Activated naive CD8-positive, alpha-beta T cell treated with anti-CD3 and anti-CD28 coated beads, Interleukin-2, amount 50 U/mL, for 16 hours (primary cell): ENCODE measurements around the gene C10orf143.

ENCODE experiments used
- DNase-seq: peaks from one replicate; pipeline ENCODE4 v3.0.0-alpha.2; 2020; ENCODE audit warnings: low read depth, low spot score

The C10orf143 gene

GRCh38 chr10:130053561-130053960 is 57.1 kb downstream of the C10orf143 start:
- DNase-seq, result no peak

GRCh38 chr10:130052193-130052592 is 58.4 kb downstream of the C10orf143 start:
- DNase-seq, result no peak

DNA sequence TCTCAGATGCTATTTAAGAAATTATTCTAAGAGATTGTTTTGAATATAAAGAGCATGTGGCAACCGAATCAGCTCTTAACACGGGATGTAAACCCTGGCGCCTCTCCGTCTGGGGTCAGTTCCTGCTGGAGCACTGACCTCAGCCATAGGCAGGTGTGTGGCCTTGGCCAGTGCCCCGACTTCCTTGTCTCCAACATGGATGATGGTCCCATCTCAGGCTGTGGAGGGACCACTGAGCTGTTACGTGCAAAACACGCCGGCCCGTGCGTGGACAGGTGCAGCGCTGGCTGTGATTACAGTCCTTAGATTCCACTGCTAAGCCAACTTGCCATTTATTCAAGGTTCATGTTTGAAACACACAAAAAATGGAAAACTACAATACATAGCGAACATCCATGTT is 59.9 kb downstream of the C10orf143 start:
- no peak for DNase-seq

DNA sequence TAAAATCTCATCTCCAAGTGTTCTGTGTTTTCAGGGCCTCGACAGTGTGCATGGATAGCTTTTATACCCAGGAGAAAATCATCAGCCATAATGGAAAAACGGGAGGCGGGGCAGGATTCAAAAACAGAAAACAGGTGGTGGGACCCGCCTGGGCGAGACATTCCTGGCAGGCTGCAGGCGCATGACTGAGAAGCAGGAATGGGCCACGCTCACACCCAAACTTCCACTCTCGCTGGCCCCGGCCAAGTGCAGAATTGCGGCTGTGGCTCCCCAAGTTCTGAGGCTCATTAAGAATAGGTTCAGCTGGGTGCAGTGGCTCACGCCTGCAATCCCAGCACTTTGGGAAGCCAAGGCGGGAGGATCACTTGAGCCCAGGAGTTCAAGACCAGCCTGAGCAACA is 60.6 kb downstream of the C10orf143 start:
- no peak for DNase-seq

DNA sequence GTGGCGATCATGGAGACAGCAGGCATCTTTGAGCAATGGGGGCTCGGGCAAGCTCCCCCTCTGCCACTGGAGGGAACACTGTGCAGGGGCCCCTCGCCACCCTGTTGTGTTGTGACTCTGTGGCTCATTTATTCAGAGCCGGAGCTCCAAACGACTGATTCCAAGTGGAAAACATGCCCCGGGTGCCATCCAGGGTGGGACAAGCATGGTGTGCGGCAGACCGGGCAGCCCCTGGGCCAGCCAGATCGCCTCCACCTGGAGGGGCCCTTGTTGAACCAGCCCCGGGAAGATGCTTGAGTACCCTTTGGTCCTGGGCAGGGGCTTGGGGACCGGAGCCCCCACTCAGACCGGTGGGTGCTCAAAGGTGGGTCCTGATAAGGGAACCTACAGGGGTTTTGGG is 61.4 kb downstream of the C10orf143 start:
- no peak for DNase-seq

DNA sequence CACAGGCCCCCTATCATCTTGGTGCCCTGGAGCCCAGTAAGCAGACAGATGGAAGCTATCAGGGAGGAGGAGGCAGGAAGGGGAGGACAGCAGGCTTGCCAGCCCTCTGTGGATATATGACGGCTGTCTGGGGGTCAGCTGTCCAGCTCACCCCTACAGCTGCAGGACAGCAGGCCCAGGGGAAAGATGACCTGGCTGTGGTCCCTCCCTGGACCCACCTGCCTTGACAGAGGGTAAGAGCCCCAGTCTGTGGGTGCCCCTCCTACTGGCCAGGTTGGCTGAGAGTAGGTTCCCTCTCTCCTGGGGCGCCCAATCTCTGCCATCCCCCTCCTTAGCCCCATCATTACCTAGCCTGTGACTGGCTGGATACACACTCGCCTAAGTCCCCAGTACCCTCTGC is 62.5 kb downstream of the C10orf143 start:
- no peak for DNase-seq

DNA sequence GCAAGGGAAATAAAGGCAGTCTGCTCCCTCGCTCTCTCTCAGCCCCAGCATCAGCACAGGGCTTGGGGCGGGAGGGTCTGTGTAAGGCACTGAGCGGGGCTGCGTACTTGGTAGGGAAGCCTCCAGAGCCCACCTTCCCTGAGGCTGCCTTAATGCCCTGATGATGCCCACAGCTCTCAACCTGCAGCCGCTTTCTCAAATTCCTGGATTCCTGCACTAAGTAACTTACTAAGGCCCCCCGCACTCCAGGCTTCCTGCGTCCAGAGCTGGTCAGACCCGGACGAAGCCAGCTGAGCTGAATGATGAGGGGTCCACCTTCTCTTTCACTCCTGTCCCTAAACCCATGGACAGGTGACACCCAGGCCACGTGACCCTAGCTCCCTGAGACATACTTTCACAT is 63.3 kb downstream of the C10orf143 start:
- DNase-seq, result no peak

GRCh38 chr10:130046591-130046990 is 64.0 kb downstream of the C10orf143 start:
- DNase-seq, result no peak

DNA sequence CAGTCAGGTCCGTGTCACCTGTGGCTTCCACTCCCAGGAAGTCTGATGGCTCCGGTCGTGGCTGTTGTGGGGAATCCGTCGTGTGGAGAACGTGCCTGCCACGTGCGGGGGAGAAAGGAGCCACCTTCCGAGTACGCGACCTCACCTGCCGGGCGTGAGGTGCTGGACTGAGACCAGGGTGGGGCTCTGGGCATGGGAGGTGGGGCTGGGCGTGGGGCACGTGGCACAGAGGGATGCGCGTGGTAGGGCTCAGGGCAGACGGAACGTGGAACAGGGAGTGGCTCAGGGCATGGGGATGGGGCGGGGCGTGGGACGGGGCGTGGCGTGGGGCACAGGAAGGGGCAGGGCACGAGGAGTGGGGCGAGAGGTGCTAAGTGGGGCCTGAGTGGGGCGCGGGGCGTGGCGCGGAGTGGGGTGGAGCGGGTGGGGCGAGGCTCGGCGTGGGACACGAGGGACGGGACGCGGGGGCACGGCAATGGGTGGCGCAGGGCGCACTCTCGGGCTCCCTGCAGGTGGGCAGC is 64.8 kb downstream of the C10orf143 start:
- no peak for DNase-seq

- no peak for DNase-seq
Observed at GRCh38 chr10:130045091-130045652, 65.5 kb downstream of the C10orf143 start.

GRCh38 chr10:130044067-130045061 is 66.3 kb downstream of the C10orf143 start:
- DNase-seq, result no peak

- DNase-seq, result no peak
Observed at GRCh38 chr10:130043491-130043890, 67.1 kb downstream of the C10orf143 start.

- no peak for DNase-seq
Observed at GRCh38 chr10:130042381-130042780, 68.2 kb downstream of the C10orf143 start.

GRCh38 chr10:130041451-130042371 is 68.9 kb downstream of the C10orf143 start:
- no peak for DNase-seq

- DNase-seq, result no peak
Observed at GRCh38 chr10:130040817-130041330, 69.8 kb downstream of the C10orf143 start.

GRCh38 chr10:130040351-130040750 is 70.3 kb downstream of the C10orf143 start:
- no peak for DNase-seq

- DNase-seq, result no peak
Observed at GRCh38 chr10:130039141-130039540, 71.5 kb downstream of the C10orf143 start.

- DNase-seq, result no peak
Observed at GRCh38 chr10:130038611-130039109, 72.0 kb downstream of the C10orf143 start.

GRCh38 chr10:130038019-130038555 is 72.5 kb downstream of the C10orf143 start:
- no peak for DNase-seq

- DNase-seq, result no peak
Observed at GRCh38 chr10:130037169-130037661, 73.4 kb downstream of the C10orf143 start.
